CD14-positive monocyte (primary cell): ENCODE measurements around the gene BFSP2. TPM values are rescaled to one million over a fixed set of nuclear protein-coding genes. Genes with fewer than 3 reads are reported as not detected.

ENCODE experiments used
- DNase-seq, 3 donors: peaks; one replicate each; pipeline ENCODE4 v3.0.0-alpha.2; 2011 to 2022
- H2AFZ ChIP-seq: 2 replicates; pipeline ENCODE4 v1.6.0; 2012; ENCODE audit warnings: mild to moderate bottlenecking, low read depth, low read length, inconsistent platforms; ENCODE audit not compliant: insufficient read depth, poor library complexity, severe bottlenecking
- H3K27ac ChIP-seq, 2 donors: 1 replicate in 1 of 2; 2 replicates in 1 of 2; pipeline ENCODE4 v1.5.1; 2012 to 2013; ENCODE audit warnings: low read length in 2 of 2, control low read depth in 1 of 2, inconsistent platforms in 1 of 2, low read depth in 1 of 2, mild to moderate bottlenecking in 1 of 2
- H3K27me3 ChIP-seq, 2 donors: one replicate each; pipeline versions ENCODE4 v1.6.0 to v1.6.1; 2011 to 2013; ENCODE audit warnings: low read length in 2 of 2; ENCODE audit not compliant: control insufficient read depth in 2 of 2, insufficient read depth in 2 of 2
- H3K36me3 ChIP-seq, 2 donors: replicated peaks in 1 of 2; 1 replicate in 1 of 2; 2 replicates in 1 of 2; pipeline versions ENCODE4 v1.5.1 to v1.6.1; 2012 to 2013; ENCODE audit warnings: low read length in 2 of 2, control low read depth in 1 of 2, inconsistent platforms in 1 of 2, mild to moderate bottlenecking in 1 of 2; ENCODE audit not compliant: insufficient read depth in 2 of 2, control insufficient read depth in 1 of 2
- H3K4me1 ChIP-seq, 2 donors: 1 replicate in 1 of 2; 2 replicates in 1 of 2; pipeline versions ENCODE4 v1.5.1 to v1.6.1; 2012 to 2013; ENCODE audit warnings: low read length in 2 of 2, control low read depth in 1 of 2, inconsistent platforms in 1 of 2, mild to moderate bottlenecking in 1 of 2, moderate library complexity in 1 of 2; ENCODE audit not compliant: insufficient read depth in 2 of 2, control insufficient read depth in 1 of 2
- H3K4me2 ChIP-seq: replicated peaks from 2 replicates; pipeline ENCODE3; 2012; ENCODE audit warnings: low read length, moderate library complexity, mild to moderate bottlenecking; ENCODE audit not compliant: poor library complexity, severe bottlenecking; ENCODE audit errors: extremely low read depth
- H3K4me3 ChIP-seq, 3 experiments: fragments of 200-600 bp in 1 of 3; sonication (generic) in 1 of 3; replicated peaks in 1 of 3; 1 replicate in 2 of 3; 2 replicates in 1 of 3; pipeline ENCODE4 v1.5.1; 2011 to 2013; ENCODE audit warnings: low read length in 3 of 3, mild to moderate bottlenecking in 3 of 3, control low read depth in 2 of 3, low read depth in 2 of 3, inconsistent platforms in 1 of 3, moderate library complexity in 1 of 3
- H3K79me2 ChIP-seq: 2 replicates; pipeline ENCODE4 v1.6.0; 2012; ENCODE audit warnings: mild to moderate bottlenecking, control low read depth, inconsistent platforms, low read length, moderate library complexity; ENCODE audit not compliant: insufficient read depth
- H3K9ac ChIP-seq: 2 replicates; pipeline ENCODE4 v1.6.0; 2017; ENCODE audit warnings: low read length, mild to moderate bottlenecking; ENCODE audit not compliant: insufficient read depth, poor library complexity, severe bottlenecking
- H3K9me3 ChIP-seq, 2 donors: replicated peaks in 1 of 2; 1 replicate in 1 of 2; 2 replicates in 1 of 2; pipeline versions ENCODE4 v1.5.1 to v1.6.1; 2012 to 2013; ENCODE audit warnings: low read length in 2 of 2, control low read depth in 1 of 2; ENCODE audit not compliant: control insufficient read depth in 1 of 2, insufficient read depth in 1 of 2
- H4K20me1 ChIP-seq: 2 replicates; pipeline ENCODE4 v1.6.0; 2012; ENCODE audit warnings: mild to moderate bottlenecking, low read length, control low read depth, moderate library complexity; ENCODE audit not compliant: insufficient read depth
- H3K27ac Mint-ChIP-seq, 7 donors: one replicate each; pipeline ENCODE4 v1.8.0; 2020; ENCODE audit warnings: mild to moderate bottlenecking in 7 of 7, mixed read lengths in 7 of 7, moderate library complexity in 6 of 7, inconsistent platforms in 2 of 7
- H3K27me3 Mint-ChIP-seq, 3 donors: one replicate each; pipeline ENCODE4 v1.8.0; 2021 to 2022; ENCODE audit warnings: low read depth in 3 of 3, mild to moderate bottlenecking in 3 of 3, mixed read lengths in 3 of 3, moderate library complexity in 3 of 3, inconsistent platforms in 1 of 3
- H3K36me3 Mint-ChIP-seq, 2 donors: one replicate each; pipeline ENCODE4 v1.8.0; 2020; ENCODE audit warnings: mixed read lengths in 2 of 2, inconsistent platforms in 1 of 2, mild to moderate bottlenecking in 1 of 2
- H3K4me1 Mint-ChIP-seq: one replicate; pipeline ENCODE4 v1.8.0; 2020; ENCODE audit warnings: mild to moderate bottlenecking, mixed read lengths
- H3K4me3 Mint-ChIP-seq, 2 donors: one replicate each; pipeline ENCODE4 v1.8.0; 2020; ENCODE audit warnings: mild to moderate bottlenecking in 2 of 2, mixed read lengths in 2 of 2, moderate library complexity in 1 of 2
- H3K9me3 Mint-ChIP-seq, 7 donors: one replicate each; pipeline ENCODE4 v1.8.0; 2020 to 2022; ENCODE audit warnings: mixed read lengths in 7 of 7, mild to moderate bottlenecking in 6 of 7, moderate library complexity in 6 of 7, inconsistent platforms in 2 of 7
- WGBS: methylation state at CpG from one replicate; pipeline ENCODE4 v1.1.5; 2013; ENCODE audit warnings: missing lambda C conversion rate; ENCODE audit not compliant: insufficient coverage; 5-methylcytosine and 5-hydroxymethylcytosine counted together
- intact Hi-C, 2 donors: fragments of 100-400 bp; cut with micrococcal nuclease; formaldehyde crosslinking; loops; one replicate each; pipeline versions ENCODE4 v1.15.0 to v1.15.1; 2023
- polyA plus RNA-seq, 3 donors: library from polyadenylated mRNA; depleted of rRNA in 1 of 3; unstranded in 2 of 3; stranded (reverse) in 1 of 3; fragments of 300-500 nt in 2 of 3; fragments of >200 nt in 1 of 3; fragmentation: Illumina TruSeq in 2 of 3; gene quantifications; 1 replicate in 2 of 3; 2 replicates in 1 of 3; pipeline ENCODE4 v1.2.3, GENCODE V29; 2012 to 2021
- TF ChIP-seq, protein P1 (sequence below): fragments of 200-600 bp; IDR thresholded peaks from one replicate; pipeline ENCODE4 v1.8.0; 2022; ENCODE audit warnings: antibody characterized with exemption, mild to moderate bottlenecking

BFSP2 gene
- polyA plus RNA-seq, 3 donors, result not detected

DNA sequence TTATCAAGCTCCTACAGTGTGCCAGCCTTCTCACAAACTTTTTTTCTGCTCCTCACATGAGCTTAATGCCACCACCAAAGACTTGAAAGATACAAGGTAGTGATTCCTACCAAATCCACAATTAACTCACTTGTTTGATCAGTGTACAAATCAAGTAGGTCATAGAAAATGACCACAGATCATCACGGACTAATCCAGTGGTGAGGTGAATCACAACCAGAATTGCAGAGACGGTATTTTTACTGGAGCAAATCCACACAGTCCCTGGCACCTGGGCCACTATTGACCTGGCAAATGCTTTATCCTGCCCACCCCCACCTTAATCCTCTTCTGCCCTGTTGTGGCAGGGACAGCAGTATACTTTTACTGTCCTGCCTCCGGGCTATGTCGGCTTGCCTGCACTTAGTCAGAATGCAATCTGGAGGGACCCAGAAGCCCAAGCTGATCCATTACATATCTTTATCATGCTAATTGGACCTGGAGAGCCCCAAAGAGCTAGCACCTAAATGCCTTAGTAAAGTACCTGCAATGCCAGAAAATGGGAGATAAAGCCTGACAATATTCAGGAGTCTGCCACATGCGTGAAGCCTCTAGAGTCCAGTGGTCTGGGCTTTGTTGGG lies 89.7 kb downstream of the BFSP2 start:
- intact Hi-C loops, result loop anchor here (5.0 kb wide), 2 partner anchors 88 to 93 kb away; no protein-coding TSS in a partner anchor
- TF ChIP-seq, protein P1, sequence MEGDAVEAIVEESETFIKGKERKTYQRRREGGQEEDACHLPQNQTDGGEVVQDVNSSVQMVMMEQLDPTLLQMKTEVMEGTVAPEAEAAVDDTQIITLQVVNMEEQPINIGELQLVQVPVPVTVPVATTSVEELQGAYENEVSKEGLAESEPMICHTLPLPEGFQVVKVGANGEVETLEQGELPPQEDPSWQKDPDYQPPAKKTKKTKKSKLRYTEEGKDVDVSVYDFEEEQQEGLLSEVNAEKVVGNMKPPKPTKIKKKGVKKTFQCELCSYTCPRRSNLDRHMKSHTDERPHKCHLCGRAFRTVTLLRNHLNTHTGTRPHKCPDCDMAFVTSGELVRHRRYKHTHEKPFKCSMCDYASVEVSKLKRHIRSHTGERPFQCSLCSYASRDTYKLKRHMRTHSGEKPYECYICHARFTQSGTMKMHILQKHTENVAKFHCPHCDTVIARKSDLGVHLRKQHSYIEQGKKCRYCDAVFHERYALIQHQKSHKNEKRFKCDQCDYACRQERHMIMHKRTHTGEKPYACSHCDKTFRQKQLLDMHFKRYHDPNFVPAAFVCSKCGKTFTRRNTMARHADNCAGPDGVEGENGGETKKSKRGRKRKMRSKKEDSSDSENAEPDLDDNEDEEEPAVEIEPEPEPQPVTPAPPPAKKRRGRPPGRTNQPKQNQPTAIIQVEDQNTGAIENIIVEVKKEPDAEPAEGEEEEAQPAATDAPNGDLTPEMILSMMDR, result no peak
- no peaks in the 10 kb centered on the region for H3K79me2 ChIP-seq
- H4K20me1 ChIP-seq, result no peaks in the 10 kb centered on the region
- Mint-ChIP-seq H3K4me1 (no peaks in the 10 kb centered on the region), H3K27me3 (peaks cover 0 to 5% (median 0%) of the 10 kb centered on the region in 3 donors), H3K27ac (no peak overlapping the region), H3K4me3 (no peak overlapping the region), H3K36me3 (no peaks in the 10 kb centered on the region), H3K9me3 (peaks cover 1 to 12% (median 8%) of the 10 kb centered on the region in 7 donors)
- no peaks in the 10 kb centered on the region for H3K36me3 ChIP-seq
- no peaks in the 10 kb centered on the region for H3K27me3 ChIP-seq
- WGBS, result 100% methylated on average over 2 of the region's 5 CpGs
- no peak overlapping the region for H3K27ac ChIP-seq
- H3K9me3 ChIP-seq, result peaks cover 0 to 15% of the 10 kb centered on the region in 2 donors
- no peak for DNase-seq
- no peak overlapping the region for H3K4me2 ChIP-seq
- no peaks in the 10 kb centered on the region for H3K4me1 ChIP-seq
- no peak overlapping the region for H3K9ac ChIP-seq
- no peak overlapping the region for H3K4me3 ChIP-seq
- H2AFZ ChIP-seq, result peak overlapping the region; percentile 40

DNA sequence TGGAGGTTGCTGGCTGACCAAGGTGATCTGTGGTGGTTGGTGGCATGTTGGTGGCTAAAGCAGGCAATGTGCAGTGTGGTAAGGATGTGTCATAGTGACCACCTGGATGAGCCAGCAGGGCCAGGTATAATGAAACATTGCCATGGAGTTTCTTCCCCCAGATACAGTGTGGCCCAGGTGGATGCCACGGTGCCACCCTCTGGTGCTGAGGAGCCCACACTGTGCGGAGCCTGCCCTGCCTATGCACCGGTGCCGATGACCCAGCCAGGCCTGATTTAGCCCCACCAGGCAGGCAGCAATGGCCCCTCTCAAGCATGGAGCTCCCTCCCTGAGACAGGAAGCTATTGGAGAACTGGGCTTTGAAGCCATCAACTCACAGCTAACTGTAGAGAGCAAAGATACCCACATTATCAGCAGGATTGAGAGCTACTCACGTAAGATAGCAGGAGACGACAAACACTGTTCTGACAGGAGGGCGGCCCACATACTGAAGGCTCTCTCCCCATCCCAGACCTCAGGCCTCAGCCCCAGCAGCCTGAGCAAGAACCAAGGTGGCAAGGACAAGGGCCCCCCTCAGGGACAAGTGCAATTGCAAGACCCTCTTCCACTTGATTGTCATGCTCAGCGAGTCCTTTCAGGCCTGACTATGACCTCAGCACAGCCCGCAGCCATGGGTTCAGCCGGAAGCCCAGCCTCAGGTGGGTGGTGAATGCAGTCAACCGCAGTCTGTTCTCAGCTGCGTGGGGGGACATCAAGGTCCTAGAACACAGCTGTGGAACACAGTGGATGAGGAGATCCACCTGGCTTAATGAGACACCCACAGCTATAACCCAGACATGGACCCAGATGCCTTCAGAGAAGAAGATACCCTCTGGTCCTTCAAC lies 90.9 kb downstream of the BFSP2 start:
- no peak for DNase-seq
- Histone ChIP-seq H3K9me3 (peaks cover 0 to 15% of the 10 kb centered on the region in 2 donors), H3K4me3 (no peak overlapping the region), H4K20me1 (no peaks in the 10 kb centered on the region), H3K36me3 (no peaks in the 10 kb centered on the region), H2AFZ (no peak overlapping the region), H3K79me2 (no peaks in the 10 kb centered on the region), H3K4me1 (no peaks in the 10 kb centered on the region), H3K27me3 (no peaks in the 10 kb centered on the region), H3K4me2 (no peak overlapping the region), H3K9ac (no peak overlapping the region), H3K27ac (no peak overlapping the region)
- Mint-ChIP-seq H3K36me3 (no peaks in the 10 kb centered on the region), H3K27me3 (peaks cover 0 to 5% (median 0%) of the 10 kb centered on the region in 3 donors), H3K4me3 (no peak overlapping the region), H3K27ac (peak overlapping the region in 1 of 7 donors; percentile 25), H3K4me1 (no peaks in the 10 kb centered on the region), H3K9me3 (peaks cover 0 to 10% (median 7%) of the 10 kb centered on the region in 7 donors)
- TF ChIP-seq, protein P1, result no peak
- intact Hi-C loops, result no loop called here
- WGBS, result 95% methylated on average over 10 of the region's 12 CpGs
